ENCODE results near the gene NUB1. TPM values are rescaled to one million over a fixed set of nuclear protein-coding genes. Genes with fewer than 3 reads are reported as not detected.

NUB1 gene
- total RNA-seq, 1 donor from 2014 or later = 61.7 TPM

- no peaks in the 10 kb centered on the region for H3K27me3 Mint-ChIP-seq (ENCODE audit: insufficient read depth, low read depth)
- Histone ChIP-seq H3F3A (ENCODE audit: low read depth) (peaks cover 21% of the 10 kb centered on the region), H3K79me2 (ENCODE audit: low read depth) (peaks cover 29% of the 10 kb centered on the region), H3K4me3 (peak overlapping the region; percentile 80), H2AFZ (replicated peaks) (peak overlapping the region; percentile 70), H3K9me3 (ENCODE audit: low read depth) (peaks cover 4% of the 10 kb centered on the region), H3K27ac (no peak overlapping the region), H4K20me1 (ENCODE audit: low read depth) (no peaks in the 10 kb centered on the region), H3K4me1 (peaks cover 8% of the 10 kb centered on the region), H3K27me3 (no peaks in the 10 kb centered on the region), H3K9ac (peak overlapping the region; percentile 69), H3K36me3 (no peaks in the 10 kb centered on the region), H3K4me2 (peak overlapping the region; percentile 98)
- H3K4me3 Mint-ChIP-seq = peak overlapping the region; percentile 87
- H3K4me1 Mint-ChIP-seq = peaks cover 7% of the 10 kb centered on the region
- H3K36me3 Mint-ChIP-seq = no peaks in the 10 kb centered on the region
- peaks cover 3% of the 10 kb centered on the region for H3K9me3 Mint-ChIP-seq
- TF ChIP-seq CTCF (IDR thresholded peaks at IDR 0.05) (no peak), EZH2 (IDR thresholded peaks at IDR 0.05) (no peak)
- H3K27ac Mint-ChIP-seq = no peak overlapping the region
- DNase-seq (ENCODE audit: low spot score) = no peak
Observed at GRCh38 chr7:151342102-151342646, 562 bp downstream of the NUB1 start.

- no peak overlapping the region for H3K27ac Mint-ChIP-seq
- peak overlapping the region; percentile 87 for H3K4me3 Mint-ChIP-seq
- no peak for DNase-seq (ENCODE audit: low spot score)
- Histone ChIP-seq H3K4me3 (peak overlapping the region; percentile 80), H3K27me3 (no peaks in the 10 kb centered on the region), H3F3A (ENCODE audit: low read depth) (peaks cover 21% of the 10 kb centered on the region), H3K27ac (no peak overlapping the region), H3K4me2 (peak overlapping the region; percentile 98), H3K4me1 (peaks cover 8% of the 10 kb centered on the region), H3K79me2 (ENCODE audit: low read depth) (peaks cover 29% of the 10 kb centered on the region), H3K36me3 (no peaks in the 10 kb centered on the region), H3K9me3 (ENCODE audit: low read depth) (peaks cover 4% of the 10 kb centered on the region), H4K20me1 (ENCODE audit: low read depth) (no peaks in the 10 kb centered on the region), H3K9ac (peak overlapping the region; percentile 69), H2AFZ (replicated peaks) (no peak overlapping the region)
- H3K9me3 Mint-ChIP-seq = peaks cover 3% of the 10 kb centered on the region
- peaks cover 7% of the 10 kb centered on the region for H3K4me1 Mint-ChIP-seq
- H3K27me3 Mint-ChIP-seq (ENCODE audit: insufficient read depth, low read depth) = no peaks in the 10 kb centered on the region
- no peaks in the 10 kb centered on the region for H3K36me3 Mint-ChIP-seq
- TF ChIP-seq EZH2phosphoT487 (IDR thresholded peaks at IDR 0.05) (no peak), CTCF (IDR thresholded peaks at IDR 0.05) (no peak), EZH2 (IDR thresholded peaks at IDR 0.05) (no peak)
Observed at GRCh38 chr7:151342811-151343210, 1.2 kb downstream of the NUB1 start.

- Histone ChIP-seq H3K9ac (no peak overlapping the region), H3K27ac (no peak overlapping the region), H4K20me1 (ENCODE audit: low read depth) (no peaks in the 10 kb centered on the region), H3K79me2 (ENCODE audit: low read depth) (peaks cover 29% of the 10 kb centered on the region), H3K4me2 (no peak overlapping the region), H2AFZ (replicated peaks) (no peak overlapping the region), H3K9me3 (ENCODE audit: low read depth) (peaks cover 4% of the 10 kb centered on the region), H3K27me3 (no peaks in the 10 kb centered on the region), H3K4me3 (no peak overlapping the region), H3K4me1 (peaks cover 8% of the 10 kb centered on the region), H3K36me3 (no peaks in the 10 kb centered on the region), H3F3A (ENCODE audit: low read depth) (peaks cover 21% of the 10 kb centered on the region)
- DNase-seq (ENCODE audit: low spot score) = no peak
- peak overlapping the region; percentile 87 for H3K4me3 Mint-ChIP-seq
- H3K36me3 Mint-ChIP-seq = peaks cover 2% of the 10 kb centered on the region
- no peaks in the 10 kb centered on the region for H3K27me3 Mint-ChIP-seq (ENCODE audit: insufficient read depth, low read depth)
- TF ChIP-seq EZH2phosphoT487 (IDR thresholded peaks at IDR 0.05) = no peak
- TF ChIP-seq EZH2 (IDR thresholded peaks at IDR 0.05) = no peak
- no peak for TF ChIP-seq CTCF (IDR thresholded peaks at IDR 0.05)
- peaks cover 3% of the 10 kb centered on the region for H3K9me3 Mint-ChIP-seq
- peaks cover 7% of the 10 kb centered on the region for H3K4me1 Mint-ChIP-seq
- no peak overlapping the region for H3K27ac Mint-ChIP-seq
Observed at GRCh38 chr7:151343516-151343915, 1.9 kb downstream of the NUB1 start.
